DMS79 (cell line): ENCODE measurements around the gene NME7.
"Not testable (repeated sequence)": the region's sequence is repeated elsewhere in the genome, so short reads cannot be mapped to it uniquely, and the experiment has no call there.

Experiments used
- DNase-seq: peaks from one replicate; lab custom pipeline; 2025; lab: John Stamatoyannopoulos, UW

The NME7 gene

DNA sequence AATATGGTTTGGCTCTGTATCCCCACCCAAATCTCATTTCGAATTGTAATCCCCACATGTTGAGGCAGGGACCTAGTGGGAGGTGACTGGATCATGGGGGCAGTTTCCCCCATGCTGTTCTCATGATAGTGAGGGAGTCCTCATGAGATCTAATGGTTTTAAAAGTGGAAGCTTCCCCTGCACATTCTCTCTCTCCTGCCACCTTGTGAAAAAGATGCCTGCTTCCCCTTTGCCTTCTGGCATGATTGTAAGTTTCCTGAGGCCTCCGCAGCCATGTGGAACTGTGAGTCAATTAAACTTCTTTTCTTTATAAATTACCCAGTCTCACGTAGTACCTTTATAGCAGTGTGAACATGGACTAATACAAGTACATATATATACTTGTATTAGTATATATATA lies 25.5 kb downstream of the NME7 start:
- DNase-seq: not testable (repeated sequence)

DNA sequence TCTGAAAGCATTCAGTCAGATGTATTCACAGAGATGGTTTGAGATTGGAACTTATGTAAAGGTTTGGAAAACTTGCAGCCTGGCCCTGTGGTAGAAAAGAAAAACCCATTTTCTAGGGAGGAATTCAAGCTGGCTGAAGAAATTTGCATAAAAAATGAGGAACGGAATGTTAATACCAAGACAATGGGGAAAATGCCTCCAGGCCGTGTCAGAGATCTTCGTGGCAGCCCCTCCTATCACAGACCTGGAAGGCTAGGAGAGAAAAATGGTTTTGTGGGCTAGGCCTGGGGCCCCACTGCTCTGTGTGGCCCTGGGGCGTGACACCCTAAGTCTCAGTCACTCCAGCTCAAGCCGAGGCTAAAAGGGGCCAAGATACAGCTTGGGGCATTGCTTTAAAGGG lies 26.7 kb downstream of the NME7 start:
- no peak for DNase-seq

DNA sequence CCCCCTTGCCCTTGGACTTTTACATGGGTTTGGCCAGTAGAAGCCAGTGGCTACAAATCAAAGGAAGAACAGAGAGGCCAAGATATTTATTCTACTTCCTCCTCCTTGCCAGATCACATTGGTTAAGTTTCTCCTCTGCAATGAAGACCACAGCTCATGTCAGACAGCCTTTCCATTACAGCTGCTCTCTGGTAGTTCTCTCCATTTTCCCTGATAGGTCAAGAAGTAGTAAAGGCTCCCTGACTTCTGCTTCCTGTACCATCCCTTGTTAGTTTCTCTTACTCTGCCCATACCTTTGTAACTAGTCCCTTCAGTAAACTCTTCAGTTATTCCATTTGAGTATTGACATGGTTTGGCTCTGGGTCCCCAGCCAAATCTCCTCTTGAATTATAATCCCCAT lies 27.8 kb downstream of the NME7 start:
- no peak for DNase-seq

- no peak for DNase-seq
Observed at GRCh38 chr1:169338617-169339016, 29.0 kb downstream of the NME7 start.

GRCh38 chr1:169336947-169337715 lies 30.5 kb downstream of the NME7 start:
- not testable (repeated sequence) for DNase-seq

DNA sequence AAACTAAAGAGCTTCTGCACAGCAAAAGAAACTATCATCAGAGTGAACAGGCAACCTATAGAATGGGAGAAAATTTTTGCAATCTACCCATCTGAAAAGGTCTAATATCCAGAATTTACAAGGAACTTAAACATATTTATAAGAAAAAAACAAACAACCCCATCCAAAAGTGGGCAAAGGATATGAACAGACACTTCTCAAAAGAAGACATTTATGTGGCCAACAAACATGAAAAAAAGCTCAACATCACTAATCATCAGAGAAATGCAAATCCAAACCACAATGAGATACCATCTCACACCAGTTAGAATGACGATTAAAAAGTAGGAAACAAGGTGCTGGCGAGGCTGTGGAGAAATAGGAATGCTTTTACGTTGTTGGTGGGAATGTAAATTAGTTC lies 32.9 kb downstream of the NME7 start:
- DNase-seq: not testable (repeated sequence)

GRCh38 chr1:169330927-169331326 lies 36.7 kb downstream of the NME7 start:
- no peak for DNase-seq

GRCh38 chr1:169329383-169329782 lies 38.2 kb downstream of the NME7 start:
- DNase-seq: no peak

GRCh38 chr1:169327875-169328274 lies 39.7 kb downstream of the NME7 start:
- no peak for DNase-seq

GRCh38 chr1:169326956-169327268 lies 40.7 kb downstream of the NME7 start:
- DNase-seq: no peak

DNA sequence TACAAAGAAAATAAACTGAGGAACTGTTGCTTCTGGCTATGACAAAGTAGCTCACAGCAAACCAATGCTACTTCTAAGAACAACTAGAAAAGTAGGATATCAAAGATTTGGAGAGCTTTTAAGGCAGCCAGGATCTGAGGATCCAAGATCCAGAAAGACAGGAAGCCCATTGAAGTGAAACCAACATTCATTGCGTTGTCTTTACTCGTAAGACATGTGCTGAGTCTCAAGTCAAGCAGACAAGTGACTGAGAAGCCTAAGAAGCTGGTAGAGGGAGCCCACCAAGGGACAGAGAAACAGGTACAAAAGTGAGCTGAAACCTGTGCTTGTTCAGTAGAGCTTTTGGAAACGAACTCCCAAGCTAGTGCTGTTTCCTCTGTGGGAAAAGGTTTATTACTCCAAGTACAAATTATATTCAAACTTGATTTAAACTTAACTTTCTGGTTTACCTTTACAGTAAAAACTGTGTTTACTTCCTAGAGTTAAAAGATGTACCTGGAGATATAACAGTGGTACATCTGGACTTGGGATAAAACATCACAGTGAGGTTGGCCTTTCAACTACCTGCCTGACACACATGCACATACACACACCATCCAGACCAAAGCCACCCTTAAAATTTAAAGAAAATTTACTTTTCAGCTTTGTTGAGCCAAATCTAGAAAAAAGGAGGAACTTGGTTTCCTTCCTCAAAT lies 41.2 kb downstream of the NME7 start:
- no peak for DNase-seq

- DNase-seq: no peak
Observed at GRCh38 chr1:169325117-169325516, 42.5 kb downstream of the NME7 start.

- no peak for DNase-seq
Observed at GRCh38 chr1:169322138-169322537, 45.5 kb downstream of the NME7 start.

DNA sequence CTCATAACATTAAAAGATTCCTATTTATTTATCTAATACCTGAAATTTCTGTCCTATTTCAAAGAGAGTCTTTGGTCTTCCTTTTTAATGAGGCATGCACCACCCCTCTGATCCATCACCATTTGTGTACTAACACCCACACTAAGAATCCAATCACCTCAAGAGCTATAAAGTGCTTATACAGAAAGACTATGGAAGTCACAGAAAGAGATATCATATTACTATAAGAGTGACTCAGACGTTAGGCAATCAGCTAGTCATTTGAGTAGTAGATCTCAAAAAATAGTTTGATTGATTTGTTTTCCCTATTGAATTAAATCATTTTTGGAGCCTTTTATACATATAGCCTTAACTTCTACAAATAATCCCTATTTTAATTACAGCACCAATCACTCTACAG lies 46.1 kb downstream of the NME7 start:
- no peak for DNase-seq

GRCh38 chr1:169318536-169319244 lies 48.9 kb downstream of the NME7 start:
- DNase-seq: no peak

DNA sequence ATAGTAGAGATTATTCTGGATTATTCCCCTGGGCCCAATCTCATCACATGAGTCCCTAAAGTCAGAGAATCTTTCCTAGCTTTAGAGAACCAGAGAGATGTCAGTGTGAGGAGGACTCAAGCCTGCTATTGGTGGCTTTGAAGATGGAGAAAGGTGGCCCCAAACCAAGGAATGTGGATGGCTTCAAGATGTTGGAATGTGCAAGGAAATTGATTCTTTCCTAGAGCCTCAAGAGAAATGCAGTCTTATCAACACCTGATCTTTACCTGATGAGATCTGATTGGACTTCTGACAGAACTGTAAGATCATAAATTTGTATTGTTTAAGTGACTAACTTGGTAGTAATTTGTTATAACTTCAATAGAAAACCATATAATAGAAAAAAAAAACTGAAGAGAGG lies 51.0 kb downstream of the NME7 start:
- DNase-seq: no peak

DNA sequence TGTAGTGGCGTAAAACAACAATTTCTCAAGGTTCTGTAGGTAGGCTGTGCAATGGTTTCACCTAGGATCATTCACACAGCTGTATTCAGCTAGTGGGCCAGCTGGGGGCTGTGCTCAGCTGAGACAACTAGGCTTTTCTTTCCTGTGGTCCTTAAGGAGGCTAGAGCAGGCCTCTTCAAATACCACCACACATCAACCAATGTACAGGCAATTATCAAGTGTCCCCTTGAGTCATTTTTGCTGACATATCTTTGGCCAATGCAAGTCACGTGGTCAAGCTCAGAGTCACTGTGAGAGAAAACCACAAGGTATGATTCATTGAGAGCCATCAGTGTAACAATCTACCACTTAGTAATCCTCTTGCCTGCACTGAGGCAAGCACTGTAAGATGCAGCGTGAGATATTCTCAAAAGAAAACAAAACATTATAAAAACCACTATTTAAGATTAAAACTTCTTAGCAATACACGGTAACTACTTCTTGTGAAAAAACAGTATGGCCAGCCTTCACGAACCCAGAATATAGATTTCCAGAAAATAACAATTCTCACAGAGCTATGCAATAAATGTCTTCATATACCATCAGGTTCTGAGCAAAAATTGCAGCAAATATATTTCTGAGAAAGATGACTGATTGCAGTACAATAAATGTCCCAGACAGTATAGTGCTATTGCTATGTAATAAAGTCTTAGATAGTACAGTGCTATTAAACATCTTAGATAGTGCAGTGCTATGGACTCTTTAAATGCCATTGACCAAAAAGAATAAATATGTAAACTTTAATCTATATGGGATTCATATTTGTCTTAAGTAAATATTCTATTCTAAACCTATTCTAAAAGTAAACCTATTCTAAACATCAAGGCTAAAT lies 55.3 kb downstream of the NME7 start:
- DNase-seq: peak; percentile 95

- no peak for DNase-seq
Observed at GRCh38 chr1:169309178-169310166, 58.1 kb downstream of the NME7 start.

DNA sequence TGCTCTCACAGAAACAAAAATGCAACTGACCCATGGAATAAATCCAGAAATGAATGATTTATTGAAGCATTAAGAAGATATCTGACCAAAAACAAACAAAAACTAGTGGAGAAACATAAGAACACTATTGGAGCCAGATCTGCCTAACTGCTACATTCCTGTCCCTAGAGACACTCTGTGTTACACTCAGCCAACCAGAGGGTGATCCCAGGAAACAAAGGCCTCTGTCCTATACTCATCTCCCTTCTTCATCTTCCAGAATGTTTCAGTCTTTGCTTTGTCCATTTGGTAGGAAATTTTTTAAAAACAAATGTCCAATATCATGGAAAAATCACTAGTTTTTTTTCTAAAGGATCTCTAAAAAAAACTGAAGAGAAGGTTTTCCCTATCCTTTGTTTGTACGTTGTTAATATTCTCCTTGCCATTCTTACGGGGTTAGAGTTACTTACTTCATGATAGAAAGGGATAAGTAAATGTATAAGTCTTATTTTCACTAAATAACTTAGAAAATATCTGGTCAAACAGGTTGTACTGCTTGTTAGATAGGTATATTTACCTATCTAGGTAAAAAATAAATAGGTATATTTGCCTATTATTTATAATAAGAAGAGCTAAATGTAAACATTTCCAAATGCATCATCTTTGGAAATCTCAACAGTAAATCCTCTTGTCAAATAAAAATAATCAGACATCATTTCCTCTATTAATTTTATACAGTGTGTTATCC lies 59.1 kb downstream of the NME7 start:
- no peak for DNase-seq

- DNase-seq: peak; percentile 3
Observed at GRCh38 chr1:169307176-169307575, 60.4 kb downstream of the NME7 start.
